ENCODE measurements around the gene CNR2. TPM values are rescaled to one million over a fixed set of nuclear protein-coding genes. Genes with fewer than 3 reads are reported as not detected.

The CNR2 gene
- total and polyA plus RNA-seq, 7 donors: 0.01 to 0.13 (median 0.08) TPM; not detected in 4

- peak; percentile 96 to 99 (median 98) for ATAC-seq
- peak; percentile 97 for TF ChIP-seq CTCF (IDR thresholded peaks at IDR 0.05)
- Histone ChIP-seq H3K4me1 (peaks cover 10% of the 10 kb centered on the region), H3K27me3 (ENCODE audit: insufficient read depth in 3 of 3, low read length in 2 of 3) (no peaks in the 10 kb centered on the region), H3K27ac (peak within 1 kb of the TSS; percentile 80), H3K36me3 (ENCODE audit: insufficient read depth in 1 of 2, low read depth in 1 of 2) (peaks cover 0 to 22% of the 10 kb centered on the region in 2 donors), H3K4me3 (peak within 1 kb of the TSS; percentile 93), H3K9me3 (no peaks in the 10 kb centered on the region)
- 0% methylated on average over 60 to 71 of the region's 71 CpGs for WGBS, 3 donors
- peak; percentile 89 to 94 for DNase-seq
- intact Hi-C loops (cut with DNase I): loop anchor here (2.0 to 5.0 kb wide), 4 partner anchors 49 to 96 kb away; no protein-coding TSS in a partner anchor
Measured at GRCh38 chr1:23867895-23868556, 45.1 kb downstream of the CNR2 start, which contains the start of gene FUCA1. Gene FUCA1, minus strand, starts transcription at chr1:23868290. Its CDS starts 4 bp downstream, at chr1:23868286.

- peak overlapping the region; percentile 93 for H3K4me3 ChIP-seq
- DNase-seq (no peak), ATAC-seq (peak in 1 of 4 donors; percentile 26)
- H3K27me3 ChIP-seq (ENCODE audit: insufficient read depth in 3 of 3, low read length in 2 of 3): no peaks in the 10 kb centered on the region
- TF ChIP-seq CTCF (IDR thresholded peaks at IDR 0.05): no peak
- 1 to 5% (median 4%) methylated on average over 15 to 17 of the region's 17 CpGs for WGBS, 3 donors
- H3K4me1 ChIP-seq: peaks cover 10% of the 10 kb centered on the region
- peaks cover 0 to 27% of the 10 kb centered on the region in 2 donors for H3K36me3 ChIP-seq (ENCODE audit: insufficient read depth in 1 of 2, low read depth in 1 of 2)
- H3K9me3 ChIP-seq: no peaks in the 10 kb centered on the region
- peak overlapping the region; percentile 80 for H3K27ac ChIP-seq
- intact Hi-C loops (cut with DNase I): loop anchor here (5.0 kb wide), 3 partner anchors 50 to 95 kb away; no protein-coding TSS in a partner anchor
Measured at GRCh38 chr1:23867542-23867894, 45.6 kb downstream of the CNR2 start.

GRCh38 chr1:23865543-23865930 is 47.6 kb downstream of the CNR2 start:
- intact Hi-C loops (cut with DNase I): loop anchor here (5.0 kb wide), 3 partner anchors 52 to 93 kb away; no protein-coding TSS in a partner anchor
- WGBS, 3 donors: 53 to 82% (median 72%) methylated on average over 4 of the region's 4 CpGs
- Histone ChIP-seq H3K4me1 (peaks cover 10% of the 10 kb centered on the region), H3K27me3 (ENCODE audit: insufficient read depth in 3 of 3, low read length in 2 of 3) (no peaks in the 10 kb centered on the region), H3K9me3 (no peaks in the 10 kb centered on the region), H3K36me3 (ENCODE audit: insufficient read depth in 1 of 2, low read depth in 1 of 2) (peaks cover 0 to 45% of the 10 kb centered on the region in 2 donors), H3K27ac (peak overlapping the region; percentile 50), H3K4me3 (no peak overlapping the region)
- ATAC-seq (peak in 2 of 4 donors; percentile 17 to 25), DNase-seq (no peak)
- TF ChIP-seq CTCF (IDR thresholded peaks at IDR 0.05): no peak

GRCh38 chr1:23864801-23865542 is 48.2 kb downstream of the CNR2 start:
- Histone ChIP-seq H3K9me3 (no peaks in the 10 kb centered on the region), H3K4me1 (peaks cover 10% of the 10 kb centered on the region), H3K4me3 (no peak overlapping the region), H3K27me3 (ENCODE audit: insufficient read depth in 3 of 3, low read length in 2 of 3) (no peaks in the 10 kb centered on the region), H3K36me3 (ENCODE audit: insufficient read depth in 1 of 2, low read depth in 1 of 2) (peaks cover 0 to 50% of the 10 kb centered on the region in 2 donors), H3K27ac (peak overlapping the region; percentile 50)
- no peak for TF ChIP-seq CTCF (IDR thresholded peaks at IDR 0.05)
- no peak for DNase-seq
- intact Hi-C loops (cut with DNase I): loop anchor here (5.0 kb wide), 3 partner anchors 52 to 93 kb away; no protein-coding TSS in a partner anchor
- WGBS, 3 donors: 90 to 93% (median 91%) methylated on average over 13 of the region's 13 CpGs
- no peak for ATAC-seq

Measured in psoas muscle (tissue), 8 donors.